GM21717 (cell line): ENCODE results near the gene DDX49.
"Not testable (repeated sequence)": the region's sequence is repeated elsewhere in the genome, so short reads cannot be mapped to it uniquely, and the experiment has no call there.

ENCODE experiments used
- ATAC-seq: cut with Tn5 transposase; IDR thresholded peaks from one replicate; pipeline ENCODE4 v1.9.1; 2021; ENCODE audit warnings: mild to moderate bottlenecking, moderate library complexity; ENCODE audit not compliant: unreplicated experiment

DDX49 gene

GRCh38 chr19:18941628-18942354 is 22.3 kb downstream of the DDX49 start:
- no peak for ATAC-seq

GRCh38 chr19:18942692-18943091 is 23.2 kb downstream of the DDX49 start:
- ATAC-seq: no peak

- ATAC-seq: no peak
Measured at GRCh38 chr19:18943465-18943864, 23.9 kb downstream of the DDX49 start.

- ATAC-seq: no peak
Measured at GRCh38 chr19:18945297-18945696, 25.8 kb downstream of the DDX49 start.

- no peak for ATAC-seq
Measured at GRCh38 chr19:18946335-18946734, 26.8 kb downstream of the DDX49 start.

GRCh38 chr19:18946918-18947317 is 27.4 kb downstream of the DDX49 start:
- ATAC-seq: no peak

GRCh38 chr19:18948075-18948975 is 28.8 kb downstream of the DDX49 start:
- no peak for ATAC-seq

GRCh38 chr19:18948976-18949356 is 29.5 kb downstream of the DDX49 start:
- ATAC-seq: no peak

- no peak for ATAC-seq
Measured at GRCh38 chr19:18949858-18950257, 30.3 kb downstream of the DDX49 start.

GRCh38 chr19:18951721-18952281 is 32.3 kb downstream of the DDX49 start:
- no peak for ATAC-seq

GRCh38 chr19:18952364-18953003 is 33.0 kb downstream of the DDX49 start:
- ATAC-seq: not testable (repeated sequence)

GRCh38 chr19:18954094-18954493 is 34.6 kb downstream of the DDX49 start:
- no peak for ATAC-seq

- no peak for ATAC-seq
Measured at GRCh38 chr19:18955042-18955441, 35.5 kb downstream of the DDX49 start.

- ATAC-seq: no peak
Measured at GRCh38 chr19:18960370-18960769, 40.9 kb downstream of the DDX49 start.

GRCh38 chr19:18961767-18962620 is 42.5 kb downstream of the DDX49 start:
- ATAC-seq: no peak

- no peak for ATAC-seq
Measured at GRCh38 chr19:18964121-18964520, 44.6 kb downstream of the DDX49 start.

GRCh38 chr19:18966307-18966706 is 46.8 kb downstream of the DDX49 start:
- no peak for ATAC-seq

GRCh38 chr19:18967358-18968146 is 48.0 kb downstream of the DDX49 start:
- ATAC-seq: no peak

GRCh38 chr19:18969931-18970659 is 50.6 kb downstream of the DDX49 start:
- ATAC-seq: no peak
